Heart right ventricle (tissue), 16 donors: ENCODE measurements around the gene ZNF234. TPM values are rescaled to one million over a fixed set of nuclear protein-coding genes. Genes with fewer than 3 reads are reported as not detected.
"Not testable (repeated sequence)": the region's sequence is repeated elsewhere in the genome, so short reads cannot be mapped to it uniquely, and the experiment has no call there.

Source experiments
- ATAC-seq, 8 donors: fragments of 200-7000 bp; cut with Tn5 transposase; one replicate each; pipeline ENCODE4 v1.9.1; 2020; ENCODE audit warnings: mild to moderate bottlenecking in 8 of 8, moderate library complexity in 8 of 8, moderate number of reproducible peaks in 1 of 8
- DNase-seq, 2 donors: peaks; one replicate each; pipeline ENCODE4 v3.0.0-alpha.2; 2020
- H3K27ac ChIP-seq, 10 donors: fragments of 200-600 bp; sonication (generic) in 2 of 10; one replicate each; pipeline versions ENCODE4 v1.5.0 to v1.8.0; 2020 to 2022; ENCODE audit warnings: mild to moderate bottlenecking in 3 of 10
- H3K27me3 ChIP-seq, 7 donors: fragments of 200-600 bp; one replicate each; pipeline ENCODE4 v1.8.0; 2021 to 2022; ENCODE audit warnings: mild to moderate bottlenecking in 2 of 7
- H3K36me3 ChIP-seq, 9 donors: fragments of 200-600 bp; sonication (generic) in 1 of 9; one replicate each; pipeline versions ENCODE4 v1.5.0 to v1.8.0; 2020 to 2022; ENCODE audit warnings: mild to moderate bottlenecking in 2 of 9
- H3K4me1 ChIP-seq, 9 donors: fragments of 200-600 bp; sonication (generic) in 1 of 9; one replicate each; pipeline versions ENCODE4 v1.5.0 to v1.8.0; 2020 to 2022; ENCODE audit warnings: mild to moderate bottlenecking in 4 of 9
- H3K4me3 ChIP-seq, 10 donors: fragments of 200-600 bp; sonication (generic) in 2 of 10; one replicate each; pipeline versions ENCODE4 v1.5.0 to v1.8.0; 2020 to 2022; ENCODE audit warnings: mild to moderate bottlenecking in 7 of 10, moderate library complexity in 2 of 10
- H3K9me3 ChIP-seq, 11 donors: fragments of 200-600 bp in 10 of 11; sonication (generic) in 2 of 11; one replicate each; pipeline versions ENCODE4 v1.5.0 to v1.8.0; 2013 to 2022; ENCODE audit warnings: mild to moderate bottlenecking in 2 of 11, control low read depth in 1 of 11, moderate library complexity in 1 of 11
- CTCF ChIP-seq, 9 donors: fragments of 200-600 bp; sonication (generic) in 2 of 9; IDR thresholded peaks; one replicate each; pipeline versions ENCODE4 v1.5.0 to v1.8.0; 2021 to 2022; ENCODE audit warnings: antibody characterized with exemption in 9 of 9, mild to moderate bottlenecking in 5 of 9, moderate library complexity in 1 of 9
- WGBS, 2 donors: extraction: QIAGEN DNeasy Blood & Tissue Kit; methylation state at CpG; one replicate each; pipeline ENCODE4 v1.1.7; 2013; ENCODE audit warnings: inconsistent platforms in 1 of 2; 5-methylcytosine and 5-hydroxymethylcytosine counted together
- intact Hi-C, 10 donors: fragments of 100-400 bp; cut with DNase I; formaldehyde crosslinking; loops; one replicate each; pipeline versions ENCODE4 v1.11.1 to v1.14.2; 2022
- polyA plus RNA-seq, 2 donors: library from polyadenylated mRNA; stranded (reverse); fragments of 200-250 nt; gene quantifications; one replicate each; pipeline ENCODE4 v1.2.3, GENCODE V29; 2013
- total RNA-seq, 10 donors: library from RNA; stranded (reverse); fragmentation: NEBNext Ultra II Directional in 3 of 10; extraction: Animal tissue kit (Norgen Biotek cat#: 25700) in 3 of 10; gene quantifications; one replicate each; pipeline versions ENCODE4 v1.2.1 to v1.2.4, GENCODE V29; 2021 to 2023
- donor health status: Arrhythmogenic right ventricular cardiomyopathy.
- donor health status: ischemic (EF 13 %, LVEDD 7.1; RV severe dilation, severe dysfunction).
- donor health status: healthy with polysubstance abuse.
- donor health status: DM: no; HTN: yes; CAD: no.
- donor health status: DM: no; HTN: no; CAD: no.
- donor health status: ischemic (EF 25% LVEDD 6.9; RV normal size, moderate dysfunction).
- donor health status: ischemic (EF 25% LVEDD 5.7; RV mildly dilated, moderate dysfunction).
- donor health status: healthy.
- donor health status: DM: yes; HTN: yes; CAD: no.
- donor health status: Ischemic cardiomyopathy.
- donor health status: ischemic (EF 35%, LVEDD 5.7; RV mildly dilated, moderate dysfunction).
- donor health status: nonischemic (EF 11% LVEDD 7.7; RV severe dilation, severe dysfunction).
- donor health status: DM: yes; HTN: yes; CAD: no.
- donor health status: PGD.
- donor health status: ischemic (EF 29% LVEDD 5.4; RV normal size, mild dysfunction).
- donor health status: nonischemic (EF 23%, LVEDD 6.1; RV moderate dilation, normal function).

ZNF234 gene
- total and polyA plus RNA-seq, 12 donors = 2.2 to 13.4 (median 8.7) TPM

DNA sequence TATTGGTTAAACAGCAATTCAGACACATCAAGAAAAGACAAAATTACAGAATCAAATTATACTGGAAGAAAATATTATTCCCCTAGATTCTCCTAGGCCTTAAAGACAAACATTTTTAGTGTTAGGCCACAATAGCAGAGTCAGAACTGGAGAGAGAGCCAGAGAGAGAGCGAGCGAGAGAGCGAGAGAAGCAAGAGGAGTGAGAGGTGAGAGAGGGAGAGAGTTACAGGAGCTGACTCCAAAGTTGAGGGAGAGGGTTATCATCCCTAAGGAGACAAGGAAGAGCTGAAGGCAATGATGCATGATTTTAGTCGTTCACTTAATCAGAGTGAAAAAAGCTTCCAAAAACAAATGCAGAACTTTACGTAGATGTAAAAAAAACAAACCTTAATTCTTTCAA, 50.8 kb downstream of the ZNF234 start:
- Histone ChIP-seq H3K4me1 (no peaks in the 10 kb centered on the region), H3K9me3 (peaks cover 0 to 84% (median 4%) of the 10 kb centered on the region in 11 donors), H3K4me3 (no peak overlapping the region), H3K36me3 (no peaks in the 10 kb centered on the region), H3K27ac (no peak overlapping the region), H3K27me3 (no peaks in the 10 kb centered on the region)
- WGBS, 2 donors = 77 to 78% methylated on average over 5 of the region's 5 CpGs
- TF ChIP-seq CTCF (IDR thresholded peaks at IDR 0.05) = no peak
- intact Hi-C loops = no loop called here
- ATAC-seq (no peak), DNase-seq (no peak)

- ATAC-seq (no peak), DNase-seq (no peak)
- no peak overlapping the region for H3K4me3 ChIP-seq
- no peak for TF ChIP-seq CTCF (IDR thresholded peaks at IDR 0.05)
- peaks cover 0 to 57% (median 0%) of the 10 kb centered on the region in 11 donors for H3K9me3 ChIP-seq
- intact Hi-C loops = no loop called here
- no peaks in the 10 kb centered on the region for H3K36me3 ChIP-seq
- H3K4me1 ChIP-seq = no peaks in the 10 kb centered on the region
- no peaks in the 10 kb centered on the region for H3K27me3 ChIP-seq
- no peak overlapping the region for H3K27ac ChIP-seq
Measured at GRCh38 chr19:44196772-44197171, 55.4 kb downstream of the ZNF234 start.

GRCh38 chr19:44202470-44202869, 61.1 kb downstream of the ZNF234 start:
- Histone ChIP-seq H3K27me3 (peaks cover 0 to 5% (median 0%) of the 10 kb centered on the region in 7 donors), H3K36me3 (no peaks in the 10 kb centered on the region), H3K4me1 (no peaks in the 10 kb centered on the region), H3K9me3 (peaks cover 0 to 47% (median 0%) of the 10 kb centered on the region in 11 donors), H3K27ac (no peak overlapping the region), H3K4me3 (no peak overlapping the region)
- DNase-seq (no peak), ATAC-seq (no peak)
- intact Hi-C loops = no loop called here
- 79 to 80% methylated on average over 1 of the region's 1 CpG for WGBS, 2 donors
- TF ChIP-seq CTCF (IDR thresholded peaks at IDR 0.05) = no peak

GRCh38 chr19:44202974-44203373, 61.6 kb downstream of the ZNF234 start:
- Histone ChIP-seq H3K27ac (no peak overlapping the region), H3K9me3 (peaks cover 0 to 47% (median 0%) of the 10 kb centered on the region in 11 donors), H3K4me1 (peaks cover 0 to 3% (median 2%) of the 10 kb centered on the region in 9 donors), H3K27me3 (peaks cover 0 to 5% (median 0%) of the 10 kb centered on the region in 7 donors), H3K4me3 (no peak overlapping the region), H3K36me3 (no peaks in the 10 kb centered on the region)
- DNase-seq (no peak), ATAC-seq (no peak)
- intact Hi-C loops = no loop called here
- TF ChIP-seq CTCF (IDR thresholded peaks at IDR 0.05) = no peak
- WGBS, 2 donors = 89% methylated on average over 2 of the region's 2 CpGs; no CpG with 5 or more reads in 1 of the 2 donors

- DNase-seq, H3K4me3 ChIP-seq, ATAC-seq, H3K27me3 ChIP-seq, intact Hi-C loops, H3K36me3 ChIP-seq, H3K27ac ChIP-seq: not testable (repeated sequence)
- 94% methylated on average over 31 of the region's 31 CpGs for WGBS, 2 donors
- Histone ChIP-seq H3K4me1 (peaks cover 0 to 11% (median 8%) of the 10 kb centered on the region in 9 donors), H3K9me3 (peaks cover 0 to 42% (median 0%) of the 10 kb centered on the region in 11 donors)
Measured at GRCh38 chr19:44203877-44204276, 62.5 kb downstream of the ZNF234 start.
